Measurements from ENCODE around the gene PALMD. TPM values are rescaled to one million over a fixed set of nuclear protein-coding genes. Genes with fewer than 3 reads are reported as not detected.

PALMD gene
- total RNA-seq, 1 donor: 16.8 TPM

GRCh38 chr1:99656701-99657100 is 10.8 kb downstream of the PALMD start:
- DNase-seq (ENCODE audit: low read depth): no peak
- no peak overlapping the region for H3K4me3 ChIP-seq (ENCODE audit: low read depth, low read length)
- no peak for TF ChIP-seq CTCF (IDR thresholded peaks at IDR 0.05; ENCODE audit: insufficient read depth, low read depth, low read length)

- H3K4me3 ChIP-seq (ENCODE audit: low read depth, low read length): no peak overlapping the region
- TF ChIP-seq CTCF (IDR thresholded peaks at IDR 0.05; ENCODE audit: insufficient read depth, low read depth, low read length): no peak
- DNase-seq (ENCODE audit: low read depth): no peak
Measured at GRCh38 chr1:99657213-99658030, 11.5 kb downstream of the PALMD start.

GRCh38 chr1:99658031-99658290 is 12.0 kb downstream of the PALMD start:
- TF ChIP-seq CTCF (IDR thresholded peaks at IDR 0.05; ENCODE audit: insufficient read depth, low read depth, low read length): no peak

GRCh38 chr1:99659755-99660210 is 13.9 kb downstream of the PALMD start:
- H3K4me3 ChIP-seq (ENCODE audit: low read depth, low read length): no peak overlapping the region
- TF ChIP-seq CTCF (IDR thresholded peaks at IDR 0.05; ENCODE audit: insufficient read depth, low read depth, low read length): no peak
- no peak for DNase-seq (ENCODE audit: low read depth)

More at GRCh38 chr1:99658031-99658290, 12.0 kb downstream of the PALMD start:
- DNase-seq (ENCODE audit: low read depth): no peak
- no peak overlapping the region for H3K4me3 ChIP-seq (ENCODE audit: low read depth, low read length)

- no peak for DNase-seq (ENCODE audit: low read depth)
- TF ChIP-seq CTCF (IDR thresholded peaks at IDR 0.05; ENCODE audit: insufficient read depth, low read depth, low read length): no peak
- H3K4me3 ChIP-seq (ENCODE audit: low read depth, low read length): no peak overlapping the region
Measured at GRCh38 chr1:99660496-99660895, 14.6 kb downstream of the PALMD start.

- no peak for TF ChIP-seq CTCF (IDR thresholded peaks at IDR 0.05; ENCODE audit: insufficient read depth, low read depth, low read length)
- no peak overlapping the region for H3K4me3 ChIP-seq (ENCODE audit: low read depth, low read length)
- peak; percentile 70 for DNase-seq (ENCODE audit: low read depth)
Measured at GRCh38 chr1:99661780-99662179, 15.9 kb downstream of the PALMD start.

Measured in fibroblast of villous mesenchyme (primary cell).